Activated CD8-positive, alpha-beta memory T cell treated with anti-CD3 and anti-CD28 coated beads, Interleukin-2, amount 50 U/mL, for 1 hour (primary cell): ENCODE data around the gene ZSWIM1.
"Not testable (repeated sequence)": the region's sequence is repeated elsewhere in the genome, so short reads cannot be mapped to it uniquely, and the experiment has no call there.

ENCODE experiments used
- DNase-seq: peaks from one replicate; pipeline ENCODE4 v3.0.0-alpha.2; 2020; ENCODE audit errors: extremely low read depth

ZSWIM1 gene

GRCh38 chr20:45927071-45927878 lies 46.2 kb downstream of the ZSWIM1 start:
- no peak for DNase-seq

- not testable (repeated sequence) for DNase-seq
Observed at GRCh38 chr20:45931680-45932079, 50.7 kb downstream of the ZSWIM1 start.

GRCh38 chr20:45933266-45934045 lies 52.4 kb downstream of the ZSWIM1 start:
- DNase-seq: no peak

- DNase-seq: no peak
Observed at GRCh38 chr20:45934046-45934585, 53.1 kb downstream of the ZSWIM1 start.
